EH (cell line): ENCODE measurements around the gene PIK3IP1.
"Not testable (repeated sequence)": the region's sequence is repeated elsewhere in the genome, so short reads cannot be mapped to it uniquely, and the experiment has no call there.

Experiments used
- DNase-seq: peaks from one replicate; pipeline ENCODE4 v3.0.0-alpha.2; 2015; ENCODE audit warnings: low read depth

Gene PIK3IP1, protein sequence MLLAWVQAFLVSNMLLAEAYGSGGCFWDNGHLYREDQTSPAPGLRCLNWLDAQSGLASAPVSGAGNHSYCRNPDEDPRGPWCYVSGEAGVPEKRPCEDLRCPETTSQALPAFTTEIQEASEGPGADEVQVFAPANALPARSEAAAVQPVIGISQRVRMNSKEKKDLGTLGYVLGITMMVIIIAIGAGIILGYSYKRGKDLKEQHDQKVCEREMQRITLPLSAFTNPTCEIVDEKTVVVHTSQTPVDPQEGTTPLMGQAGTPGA

DNA sequence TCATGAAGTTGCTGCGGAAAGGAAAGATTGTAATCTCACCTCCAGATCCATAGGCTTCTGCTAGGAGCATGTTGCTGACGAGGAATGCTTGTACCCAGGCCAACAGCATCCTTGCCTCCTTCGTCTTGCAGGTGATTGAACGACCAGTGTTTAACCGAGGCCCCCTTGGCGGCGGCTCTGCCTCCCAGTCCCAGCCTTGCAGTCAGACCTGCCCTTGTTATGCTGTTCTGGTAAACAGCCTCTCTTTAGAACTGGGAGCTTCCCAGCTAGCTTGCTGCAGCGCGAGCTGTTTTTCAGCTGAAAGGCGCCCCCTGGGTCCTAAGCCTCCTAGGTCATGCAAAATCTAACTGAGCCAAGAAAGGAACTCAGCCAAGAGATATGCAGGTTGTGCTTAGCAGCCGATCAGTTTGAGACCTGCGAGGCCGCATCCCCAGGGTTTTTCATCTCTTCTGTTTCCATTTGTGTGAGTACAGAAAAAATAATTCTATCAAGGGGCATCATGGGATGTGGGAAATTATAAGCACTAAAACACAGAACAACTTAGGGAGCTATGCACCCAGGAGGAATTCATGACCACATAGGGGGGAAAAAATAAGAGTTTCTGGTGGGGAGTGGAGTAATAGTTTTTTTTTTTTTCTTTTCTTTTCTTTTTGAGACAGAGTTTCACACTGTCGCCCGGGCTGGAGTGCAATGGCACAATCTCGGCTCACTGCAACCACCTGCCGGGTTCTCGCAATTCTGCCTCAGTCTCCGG lies at the start of gene PIK3IP1:
PIK3IP1 (minus strand) TSS at position 253 of the 754 bp plus-strand sequence; CDS start at position 109, 144 bp downstream.
- DNase-seq, result peak; percentile 85

DNA sequence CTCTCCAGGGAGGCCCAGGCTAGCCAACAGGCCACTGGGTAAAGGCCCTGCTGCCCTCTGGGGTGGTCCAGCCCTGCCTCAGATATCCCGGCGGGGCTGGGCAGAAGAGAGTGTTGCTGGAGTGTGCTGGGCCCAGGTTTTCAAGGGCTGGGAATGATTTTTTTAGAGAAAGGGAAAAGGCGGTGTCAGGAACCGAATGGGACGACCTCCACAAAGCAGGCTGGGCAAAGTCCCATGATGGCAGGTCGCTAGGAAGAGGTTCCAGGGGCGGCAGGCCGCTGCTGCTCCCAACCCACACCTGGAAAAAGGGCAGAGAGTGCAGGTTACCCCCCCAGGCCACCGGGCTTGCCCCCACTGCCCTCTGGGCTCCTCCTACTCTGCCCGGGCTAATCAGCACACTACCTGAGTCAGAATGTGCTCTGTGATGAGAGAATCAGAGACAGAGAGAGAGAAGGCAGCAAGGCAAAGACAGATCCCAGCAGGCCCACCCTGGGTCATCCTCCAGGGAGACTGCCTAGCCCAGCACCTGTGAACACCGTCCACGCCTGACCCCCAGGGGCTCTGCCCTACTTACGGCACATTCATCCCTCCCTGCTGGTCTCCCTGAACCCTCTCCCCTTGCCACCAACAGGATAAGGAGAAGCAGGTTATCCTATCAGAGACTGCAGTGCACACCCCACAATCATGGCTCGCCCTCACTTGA lies 49.2 kb upstream of the PIK3IP1 start:
- DNase-seq, result no peak

DNA sequence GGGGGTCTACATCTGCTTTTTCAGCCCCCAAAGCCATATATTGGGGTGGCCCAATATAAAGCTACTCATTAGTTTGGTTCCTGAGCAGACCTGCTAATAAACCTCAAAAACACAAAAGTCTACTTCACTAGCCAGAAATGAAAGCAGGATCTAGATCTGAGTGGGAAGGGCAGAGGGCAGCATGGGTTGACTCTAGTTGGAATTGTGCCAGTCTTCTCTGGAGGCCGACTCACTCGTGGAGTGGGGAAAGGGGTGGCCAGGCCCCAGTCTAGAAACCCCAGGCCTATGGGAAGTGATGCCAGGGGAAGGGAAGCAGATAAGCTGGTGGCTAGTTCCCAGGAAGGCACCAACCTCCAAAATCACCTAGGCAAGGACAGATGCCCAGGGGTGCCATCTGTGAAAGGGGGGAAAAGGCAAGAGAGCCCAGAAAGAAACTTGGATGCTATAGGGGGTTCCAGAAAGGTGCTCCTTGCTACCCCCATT lies 48.5 kb upstream of the PIK3IP1 start:
- DNase-seq, result no peak

DNA sequence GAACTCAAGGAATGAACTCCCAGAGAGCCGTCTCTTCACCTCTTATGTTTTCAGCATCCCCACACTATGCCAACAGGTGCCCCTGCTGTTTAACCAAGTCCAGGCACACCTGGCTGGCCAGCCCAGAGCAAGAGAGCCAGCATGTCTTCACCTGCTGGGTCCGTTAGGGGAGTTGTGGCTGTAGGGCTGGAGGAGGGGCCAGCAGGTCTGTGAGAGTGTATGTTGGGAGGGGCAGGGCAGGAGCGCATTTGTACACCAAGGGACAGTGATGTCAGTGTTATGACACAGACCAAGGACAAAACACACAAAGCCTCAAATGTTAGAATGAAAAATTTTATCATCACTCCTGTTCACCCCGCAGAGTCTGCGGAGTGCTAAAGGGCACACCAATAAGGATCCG lies 48.1 kb upstream of the PIK3IP1 start:
- DNase-seq, result no peak

DNA sequence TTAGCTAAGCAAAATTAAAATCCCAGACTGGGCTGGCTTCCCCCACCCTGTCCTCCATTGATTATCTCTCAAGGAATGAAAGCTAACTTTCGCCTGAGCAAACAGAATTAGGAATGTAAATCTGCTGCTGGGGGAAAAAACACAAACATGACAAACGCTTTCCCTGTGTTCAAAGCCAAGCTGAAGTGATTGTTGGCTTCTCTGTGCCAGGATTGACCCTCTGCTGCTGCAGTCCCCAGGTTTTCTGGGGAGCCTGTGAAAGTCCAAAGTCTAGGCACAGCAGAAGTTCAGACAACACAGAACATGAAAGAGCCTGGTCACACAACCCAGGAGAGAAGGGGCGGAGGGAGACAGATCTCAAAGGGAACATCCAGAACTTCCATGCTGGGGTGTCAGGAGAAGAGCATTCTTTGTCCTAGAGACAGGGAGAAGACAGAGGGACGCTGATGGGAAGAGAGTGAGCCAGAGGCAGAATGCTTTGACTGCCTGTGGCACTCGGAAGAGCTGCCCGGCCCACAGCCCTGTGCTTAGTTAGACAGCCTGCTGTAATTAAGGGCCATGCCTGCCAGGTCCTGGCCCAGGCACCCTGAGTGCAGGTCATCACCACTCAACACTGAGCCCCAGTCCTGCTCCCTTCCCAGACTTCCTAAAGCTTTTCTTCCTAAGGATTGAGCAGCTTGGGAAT lies 47.0 kb upstream of the PIK3IP1 start:
- DNase-seq, result no peak

DNA sequence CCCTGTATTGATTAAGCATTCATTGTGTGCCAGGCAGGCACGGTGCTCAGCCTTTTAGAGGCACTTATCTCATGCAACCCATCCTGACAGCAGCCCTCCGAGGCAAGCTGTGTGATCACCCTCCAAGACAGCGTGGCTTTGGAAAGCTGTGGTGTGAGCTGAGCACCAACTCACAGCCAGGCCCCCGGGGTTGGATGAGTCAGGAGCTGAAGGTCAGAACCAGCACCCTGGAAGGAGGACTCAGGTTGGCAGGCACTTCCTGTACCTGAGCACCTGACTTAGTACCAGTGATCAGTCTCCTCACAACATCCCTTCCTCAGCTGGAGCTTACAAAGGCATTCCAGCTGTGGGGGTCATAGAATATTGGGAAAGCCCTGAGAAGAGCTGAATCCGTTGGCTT lies 44.9 kb upstream of the PIK3IP1 start:
- DNase-seq, result peak; percentile 29

DNA sequence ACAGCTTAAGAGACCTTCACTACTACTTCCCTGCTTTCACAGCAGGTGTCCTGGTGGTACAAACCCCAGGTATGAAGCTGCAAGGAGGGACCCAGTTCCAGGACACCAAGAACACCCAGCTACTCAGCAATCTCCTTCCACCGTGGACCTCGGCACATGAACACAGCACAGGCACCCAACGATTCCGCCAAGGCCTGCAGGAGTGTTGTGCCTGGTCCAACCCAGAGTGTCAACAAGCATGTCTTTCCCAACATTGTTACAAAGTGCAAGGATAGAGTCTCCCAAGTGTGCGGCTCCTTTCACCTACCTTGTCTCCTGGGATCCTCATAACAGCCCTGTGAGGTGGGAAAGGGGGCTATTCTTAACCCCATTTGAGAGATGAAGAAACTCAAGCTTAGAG lies 42.0 kb upstream of the PIK3IP1 start:
- no peak for DNase-seq

DNA sequence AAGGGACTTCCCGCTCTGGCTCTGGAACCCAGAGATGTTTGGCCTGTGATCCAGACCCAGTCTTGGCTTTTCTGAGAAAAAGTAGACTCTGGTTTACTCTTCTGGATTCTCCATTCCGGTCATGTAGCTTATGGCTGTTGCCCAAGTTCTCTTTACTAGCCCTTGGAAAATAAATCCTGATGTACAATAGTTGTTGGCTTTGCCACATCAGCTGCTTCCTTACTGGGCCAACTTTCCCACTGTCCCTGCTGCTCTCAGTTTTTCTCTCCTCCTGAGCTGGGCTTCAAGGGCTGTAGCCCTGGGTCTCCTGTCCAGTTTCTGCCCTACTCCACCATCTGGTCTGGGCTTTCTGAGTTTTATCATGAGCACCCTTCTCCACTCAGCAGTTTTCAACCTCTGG lies 41.4 kb upstream of the PIK3IP1 start:
- no peak for DNase-seq

DNA sequence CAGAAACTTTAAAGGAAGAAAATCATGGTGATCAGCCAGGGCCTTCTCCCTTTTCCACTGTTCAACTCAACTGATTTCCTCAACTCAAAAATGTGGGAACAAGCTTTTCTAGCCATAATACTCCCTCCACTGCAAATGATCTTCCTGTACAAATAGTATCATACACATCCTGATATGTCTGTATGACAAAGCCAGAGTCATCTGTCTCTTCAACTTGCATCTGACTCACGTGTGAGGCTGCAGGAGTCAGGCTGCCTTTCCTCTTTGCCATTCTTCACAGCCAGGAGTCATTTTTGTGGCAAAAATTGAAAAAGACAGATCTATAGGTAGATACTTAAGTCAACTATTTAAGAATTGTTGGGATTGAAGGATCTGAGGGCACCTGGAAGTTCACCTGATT lies 40.6 kb upstream of the PIK3IP1 start:
- DNase-seq, result peak; percentile 25

DNA sequence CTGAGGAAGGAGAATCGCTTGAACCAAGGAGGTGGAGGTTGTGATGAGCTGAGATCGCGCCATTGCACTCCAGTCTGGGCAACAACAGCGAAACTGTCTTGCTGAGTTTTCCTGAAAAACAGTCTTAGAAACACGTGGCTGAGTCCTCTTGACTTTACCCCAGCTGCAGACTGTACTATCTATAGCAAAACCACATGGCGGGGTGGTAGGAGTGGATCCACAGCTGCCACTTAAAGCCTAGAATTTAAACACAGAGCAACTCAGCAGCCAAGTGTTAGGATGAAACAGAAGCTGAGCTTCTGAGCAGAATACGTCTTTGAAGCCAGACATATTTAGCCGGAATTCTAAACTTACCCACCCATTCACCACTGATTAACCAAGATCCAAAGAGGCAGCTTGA lies 39.7 kb upstream of the PIK3IP1 start:
- DNase-seq, result no peak

DNA sequence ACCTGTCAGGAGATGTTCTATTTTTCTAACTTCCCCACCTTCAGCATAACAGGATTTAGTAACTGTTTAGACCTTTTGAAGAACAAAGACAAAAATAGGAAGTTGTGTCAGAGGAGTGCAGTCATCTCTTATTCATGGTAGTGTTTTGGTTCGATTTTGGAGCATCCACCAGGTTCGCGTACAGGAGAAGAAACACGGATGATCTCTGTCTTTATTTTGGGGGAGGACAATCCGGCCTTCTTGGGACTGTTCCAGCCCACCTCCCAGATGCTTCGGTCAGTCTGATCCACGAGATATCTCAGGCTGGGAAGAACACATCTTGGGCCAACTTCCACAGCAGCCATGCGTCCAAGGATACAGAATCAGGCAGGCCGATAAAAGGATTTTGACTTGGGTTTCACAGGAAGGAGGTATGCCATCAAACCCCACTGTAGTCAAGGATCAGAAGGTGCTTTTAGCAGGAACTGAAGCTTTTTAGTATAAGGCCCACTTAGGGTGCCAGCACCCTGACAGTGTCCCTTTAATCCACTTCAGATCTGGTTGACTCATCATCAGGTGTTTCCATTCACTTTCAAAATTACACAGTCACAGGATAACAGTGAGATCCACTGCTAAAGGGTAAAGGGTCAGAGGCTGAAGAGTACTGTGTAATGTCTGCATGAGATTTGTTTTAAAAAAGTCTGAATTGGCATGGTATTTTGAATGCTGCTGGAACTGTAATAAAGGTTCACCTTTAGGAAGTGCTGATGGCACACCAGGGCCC lies 37.3 kb upstream of the PIK3IP1 start:
- DNase-seq, result no peak

DNA sequence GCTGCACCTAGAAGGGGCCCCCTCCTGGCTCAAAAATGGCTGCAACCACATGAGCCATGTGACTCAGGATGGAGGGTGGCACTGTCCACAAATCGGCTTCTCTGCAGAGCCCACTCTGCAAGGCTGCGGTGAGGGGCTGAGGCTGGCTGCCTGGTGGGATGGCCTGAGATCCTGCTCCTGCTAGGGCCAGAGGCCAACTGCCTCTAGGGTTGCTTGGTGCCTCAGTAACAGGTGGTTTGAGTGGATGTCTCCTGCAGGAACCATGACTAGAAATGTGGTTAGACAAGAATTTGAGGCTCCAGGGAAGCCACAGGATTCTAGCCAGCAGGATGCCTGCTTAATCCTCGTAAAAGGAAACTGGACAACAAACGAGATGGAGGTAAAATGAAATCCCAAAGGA lies 36.7 kb upstream of the PIK3IP1 start:
- peak; percentile 45 for DNase-seq

DNA sequence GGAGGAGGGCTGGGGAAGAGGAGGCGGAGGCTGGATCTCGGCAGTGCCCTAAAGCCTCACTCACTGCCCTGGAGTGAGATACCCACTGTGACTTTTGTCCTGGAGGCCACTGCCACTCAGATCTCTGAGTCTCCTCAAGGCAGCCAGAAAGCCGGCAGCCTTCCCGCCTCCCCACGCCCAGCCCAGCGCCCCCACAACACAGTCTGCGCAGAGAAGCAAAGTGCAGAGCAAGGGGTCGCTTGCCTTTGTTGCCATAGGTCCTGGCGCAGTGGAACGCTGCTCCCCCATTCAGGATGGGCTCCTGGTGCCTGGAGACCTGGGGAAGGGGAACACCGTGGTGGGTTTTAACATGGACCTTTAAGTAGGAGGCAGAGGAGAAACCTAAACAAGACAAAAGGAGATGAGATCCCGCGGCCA lies 36.3 kb upstream of the PIK3IP1 start:
- no peak for DNase-seq

DNA sequence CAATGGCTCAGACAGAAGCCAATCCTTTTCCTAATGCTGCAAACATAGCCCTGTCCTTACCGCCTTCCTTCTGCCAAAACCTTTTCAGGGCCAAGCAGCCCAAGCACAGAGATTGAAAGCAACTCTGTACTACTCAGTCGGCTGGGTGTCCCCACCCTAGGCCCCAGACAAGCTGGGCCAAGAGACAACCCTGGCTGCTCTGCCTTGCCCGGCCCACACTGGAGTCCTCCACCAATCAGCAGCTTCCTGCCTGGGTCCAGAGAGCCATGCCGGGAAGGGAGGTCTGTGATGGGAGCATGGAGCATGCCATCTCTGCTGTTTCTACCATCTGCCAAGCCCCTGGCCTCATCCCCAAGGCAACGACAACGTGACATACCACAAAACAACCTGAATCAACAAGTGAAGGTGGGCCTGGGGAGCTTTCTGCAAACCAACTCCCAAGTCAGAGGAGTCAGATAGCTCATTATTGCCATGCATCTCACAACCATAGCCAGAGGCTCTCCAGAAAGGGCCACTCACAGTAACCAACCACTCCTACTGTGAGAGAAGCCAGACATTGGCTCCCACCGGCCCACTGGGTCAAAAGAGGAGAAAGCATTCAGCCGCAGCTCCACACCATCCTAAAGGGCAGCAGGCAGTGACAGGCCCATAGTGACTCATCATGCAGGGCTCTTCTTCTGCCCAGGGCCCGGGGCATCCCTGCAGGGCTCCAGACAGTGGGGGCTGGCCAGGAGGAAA lies 35.7 kb upstream of the PIK3IP1 start:
- peak; percentile 28 for DNase-seq

DNA sequence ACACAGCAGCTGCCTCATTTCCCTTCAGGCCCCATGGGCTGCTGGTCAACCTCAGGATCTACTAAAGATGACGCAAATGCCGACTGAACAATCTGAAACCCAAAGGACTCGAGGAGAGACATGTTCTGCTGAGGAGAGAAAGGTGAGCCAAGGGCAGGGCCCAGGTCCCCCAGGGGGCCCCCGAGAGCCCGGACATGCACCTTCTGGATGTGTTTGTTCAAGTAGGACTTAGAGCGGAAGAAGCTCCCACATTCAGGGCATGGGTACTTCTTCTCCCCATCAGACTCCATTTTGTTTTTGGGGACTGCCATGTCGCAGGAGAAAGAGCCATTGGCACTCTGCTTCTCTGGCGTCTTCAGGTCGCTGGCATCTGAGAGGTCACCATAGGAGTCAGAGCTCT lies 34.6 kb upstream of the PIK3IP1 start:
- DNase-seq, result no peak

DNA sequence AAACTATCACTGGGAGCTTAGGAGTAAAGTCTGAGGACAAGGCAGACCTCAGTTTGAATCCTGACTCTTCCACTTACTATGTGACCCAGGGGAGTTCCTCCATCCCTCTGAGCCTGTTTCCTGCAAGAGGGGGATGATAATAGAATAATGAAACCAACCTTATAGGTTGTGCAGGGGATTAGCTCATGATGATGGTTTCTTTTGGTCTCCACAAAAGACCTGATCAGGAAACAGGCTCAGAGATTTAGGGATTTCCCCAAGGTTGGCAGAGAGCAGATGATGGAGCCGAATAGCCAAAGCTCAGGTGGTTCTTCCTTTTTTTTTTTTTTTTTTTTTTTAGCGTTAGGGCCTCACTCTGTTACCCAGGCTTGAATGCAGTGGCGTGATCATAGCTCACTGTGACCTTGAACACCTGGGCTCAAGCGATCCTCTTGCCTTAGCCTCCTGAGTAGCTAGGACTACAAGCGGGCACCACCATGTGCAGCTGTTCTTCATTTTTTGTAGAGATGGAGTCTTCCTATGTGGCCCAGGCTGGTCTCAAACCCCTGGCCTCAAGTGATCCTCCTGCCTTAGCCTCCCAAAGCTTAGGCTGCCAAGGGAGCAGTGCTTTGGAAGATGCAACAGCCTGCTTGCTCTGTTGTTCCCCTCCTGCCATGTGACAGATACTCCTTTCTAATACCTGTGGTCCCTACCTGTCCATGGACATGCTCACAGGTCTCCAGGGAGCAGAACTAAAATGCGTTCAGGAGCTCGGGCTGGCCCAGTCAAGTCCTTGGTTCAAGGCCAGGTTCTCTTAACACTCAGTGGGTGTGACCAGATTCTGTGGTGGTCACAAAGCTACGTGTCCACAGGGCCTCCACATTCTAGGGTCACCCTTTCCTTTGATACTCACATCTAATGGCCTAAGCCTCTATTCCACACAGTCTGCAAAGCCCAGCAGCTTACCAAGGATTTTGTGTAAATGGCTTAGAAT lies 31.6 kb upstream of the PIK3IP1 start:
- DNase-seq, result no peak

DNA sequence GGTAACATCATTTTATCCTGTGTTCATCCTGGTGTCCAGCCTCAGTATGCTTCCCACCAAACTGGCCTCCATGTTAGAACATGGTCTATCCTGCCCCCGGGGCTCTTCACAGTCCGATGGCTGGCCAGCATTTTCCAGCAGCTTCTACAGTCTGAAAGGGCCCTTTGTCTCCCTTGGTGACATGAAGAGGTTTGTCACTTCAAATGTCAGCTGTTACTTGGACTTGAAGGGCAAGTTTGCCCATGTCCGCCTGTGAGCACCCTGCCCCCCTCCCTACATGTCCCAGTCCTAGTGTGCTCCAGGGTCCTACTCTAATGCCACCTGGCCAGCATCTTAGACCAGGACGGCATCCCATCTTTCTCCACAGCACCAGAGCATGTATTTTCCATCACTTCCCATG lies 29.1 kb upstream of the PIK3IP1 start:
- no peak for DNase-seq

DNA sequence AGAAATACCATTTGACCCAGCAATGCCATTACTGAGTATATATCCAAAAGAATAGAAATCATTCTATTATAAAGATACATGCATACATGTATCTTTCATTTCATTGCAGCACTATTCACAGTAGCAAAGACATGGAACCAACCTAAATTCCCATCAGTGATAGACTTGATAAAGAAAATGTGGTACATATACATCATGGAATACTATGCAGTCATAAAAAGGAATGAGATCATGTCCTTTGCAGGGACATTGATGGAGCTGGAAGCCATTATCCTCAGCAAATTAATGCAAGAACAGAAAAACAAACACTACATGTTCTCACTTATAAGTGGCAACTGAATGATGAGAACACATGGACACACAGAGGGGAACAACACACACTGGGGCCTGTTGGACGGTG lies 21.9 kb upstream of the PIK3IP1 start:
- DNase-seq, result not testable (repeated sequence)

DNA sequence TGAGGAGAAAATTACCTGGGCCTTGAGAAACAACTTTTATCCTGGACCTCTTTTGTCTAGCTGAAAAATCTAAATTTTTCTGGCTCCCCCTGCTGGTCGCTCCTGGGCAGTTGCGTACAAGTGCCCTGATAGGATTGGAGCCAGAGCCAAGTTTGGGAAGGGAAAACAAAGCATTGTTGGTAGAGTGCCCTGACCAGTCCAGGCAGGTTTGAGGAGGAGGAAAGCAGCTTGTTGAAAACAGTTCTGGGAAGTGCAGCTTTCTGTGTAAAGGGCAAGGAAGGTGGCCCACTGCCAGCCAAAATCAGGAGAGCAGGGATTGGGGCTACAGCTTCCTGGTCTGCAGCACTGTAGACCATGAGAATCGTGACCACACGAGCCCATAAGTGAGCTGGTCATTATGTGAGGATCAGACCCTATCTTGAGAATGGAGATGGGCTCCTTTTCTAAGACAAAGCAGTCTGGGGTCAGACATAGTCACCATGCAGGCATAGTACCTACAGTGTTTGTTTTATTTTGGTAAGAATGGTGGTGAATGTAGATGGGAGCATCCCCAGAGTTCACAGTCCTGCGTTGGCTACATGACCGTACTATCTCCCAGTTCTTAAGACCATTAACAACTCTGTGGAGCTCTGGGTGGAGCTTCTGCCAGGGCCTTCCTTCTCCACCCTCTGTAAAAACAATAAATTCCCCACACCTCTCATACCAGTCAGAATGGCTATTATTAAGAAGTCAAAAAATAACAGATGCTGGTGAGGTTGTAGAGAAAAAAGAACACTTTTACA lies 21.3 kb upstream of the PIK3IP1 start:
- DNase-seq, result peak; percentile 62
